Osteoblast (primary cell): ENCODE measurements around the gene PABPN1. TPM values are rescaled to one million over a fixed set of nuclear protein-coding genes. Genes with fewer than 3 reads are reported as not detected.
A peak's percentile ranks its signal among the peaks of the same experiment; 100 is the strongest.

ENCODE experiments used
- DNase-seq: peaks from one replicate; pipeline ENCODE4 v3.0.0; 2011; ENCODE audit warnings: low spot score, mixed read lengths; ENCODE audit not compliant: insufficient read length; ENCODE audit errors: missing footprints
- H2AFZ ChIP-seq: 2 replicates; pipeline ENCODE4 v1.6.0; 2011; ENCODE audit warnings: mild to moderate bottlenecking, low read length
- H3K27ac ChIP-seq: 2 replicates; pipeline ENCODE4 v1.5.1; 2011; ENCODE audit warnings: mild to moderate bottlenecking, low read depth, low read length, moderate library complexity
- H3K27me3 ChIP-seq: 2 replicates; pipeline ENCODE4 v1.6.0; 2012; ENCODE audit warnings: mild to moderate bottlenecking, control low read depth, inconsistent platforms, low read length, moderate library complexity; ENCODE audit not compliant: insufficient read depth
- H3K36me3 ChIP-seq: 2 replicates; pipeline ENCODE4 v1.5.1; 2011; ENCODE audit warnings: mild to moderate bottlenecking, low read length, control low read depth, moderate library complexity; ENCODE audit not compliant: insufficient read depth
- H3K4me1 ChIP-seq: 2 replicates; pipeline ENCODE4 v1.5.1; 2011; ENCODE audit warnings: mild to moderate bottlenecking, low read length, control low read depth, moderate library complexity; ENCODE audit not compliant: insufficient read depth
- H3K4me2 ChIP-seq: 2 replicates; pipeline ENCODE4 v1.6.0; 2011; ENCODE audit warnings: mild to moderate bottlenecking, low read length; ENCODE audit not compliant: insufficient read depth
- H3K4me3 ChIP-seq: fragments of 200-600 bp; sonication (generic); 3 replicates; pipeline ENCODE4 v1.5.1; 2012; ENCODE audit warnings: mild to moderate bottlenecking, low read length, inconsistent platforms; ENCODE audit not compliant: insufficient read depth
- H3K79me2 ChIP-seq: 2 replicates; pipeline ENCODE4 v1.6.0; 2012; ENCODE audit warnings: mild to moderate bottlenecking, low read length, control low read depth, inconsistent platforms; ENCODE audit not compliant: insufficient read depth
- H3K9me3 ChIP-seq: 2 replicates; pipeline ENCODE4 v1.5.1; 2011; ENCODE audit warnings: low read depth, low read length, control low read depth
- H4K20me1 ChIP-seq: 2 replicates; pipeline ENCODE4 v1.6.0; 2012; ENCODE audit warnings: mild to moderate bottlenecking, low read length, control low read depth; ENCODE audit not compliant: insufficient read depth
- CTCF ChIP-seq: IDR thresholded peaks from 2 replicates; pipeline ENCODE4 v1.5.1; 2011; ENCODE audit warnings: mild to moderate bottlenecking, low read depth, low read length, moderate library complexity; ENCODE audit errors: extremely low read depth
- total RNA-seq: library from RNA; depleted of rRNA; stranded (reverse); fragments of >200 nt; gene quantifications from 2 replicates; pipeline ENCODE4 v1.2.3, GENCODE V29; 2012

The PABPN1 gene
- total RNA-seq, 1 donor: 42.3 TPM

DNA sequence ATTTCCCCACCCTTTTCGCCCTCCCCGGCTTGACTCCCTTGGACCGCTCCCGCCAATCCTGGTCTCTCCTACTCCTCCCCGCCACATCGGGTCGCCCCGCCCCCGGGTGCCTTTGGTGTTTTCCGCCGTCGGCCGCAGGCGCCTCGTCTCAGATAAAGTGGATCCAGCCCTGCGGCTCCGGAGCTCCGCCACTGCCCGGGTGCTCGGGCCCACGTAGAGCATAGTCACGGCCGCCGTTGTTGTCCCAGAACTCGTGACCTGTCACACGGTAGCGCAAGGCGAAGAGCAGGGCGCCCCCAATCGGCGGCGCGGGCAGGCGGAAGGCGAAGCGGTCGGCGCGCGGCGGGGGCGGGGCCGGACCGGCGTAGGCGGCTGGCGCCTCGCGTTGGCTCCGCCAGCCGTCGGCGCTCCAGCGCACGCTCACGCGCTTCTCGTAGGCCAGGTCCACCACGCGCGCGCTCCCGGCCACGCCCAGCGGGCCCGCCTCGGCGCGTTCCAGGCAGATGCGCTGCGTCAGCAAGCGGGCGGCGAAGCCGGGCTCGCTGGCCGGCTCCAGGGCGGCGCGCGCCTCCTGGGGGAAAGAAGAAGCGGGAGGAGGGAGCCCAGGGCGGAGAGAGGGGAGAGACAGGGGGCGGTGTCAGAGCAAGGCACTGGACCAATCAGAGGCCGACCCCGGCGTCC lies 19.8 kb upstream of the PABPN1 start:
- Histone ChIP-seq H2AFZ (peak overlapping the region; percentile 96), H3K4me1 (peaks cover 45% of the 10 kb centered on the region), H3K27ac (peak overlapping the region; percentile 83), H3K79me2 (peaks cover 5% of the 10 kb centered on the region), H3K4me2 (peak overlapping the region; percentile 92), H3K9me3 (no peaks in the 10 kb centered on the region), H4K20me1 (no peaks in the 10 kb centered on the region), H3K36me3 (no peaks in the 10 kb centered on the region), H3K27me3 (no peaks in the 10 kb centered on the region), H3K4me3 (peak overlapping the region; percentile 80)
- DNase-seq: peak; percentile 100
- TF ChIP-seq CTCF: peak; percentile 59

GRCh38 chr14:23301969-23302289 lies 19.3 kb upstream of the PABPN1 start:
- H3K27me3 ChIP-seq: no peaks in the 10 kb centered on the region
- peak overlapping the region; percentile 80 for H3K4me3 ChIP-seq
- H3K36me3 ChIP-seq: no peaks in the 10 kb centered on the region
- peaks cover 8% of the 10 kb centered on the region for H3K79me2 ChIP-seq
- H2AFZ ChIP-seq: peak overlapping the region; percentile 96
- H3K4me1 ChIP-seq: peaks cover 45% of the 10 kb centered on the region
- DNase-seq: no peak
- H4K20me1 ChIP-seq: no peaks in the 10 kb centered on the region
- H3K4me2 ChIP-seq: peak overlapping the region; percentile 92
- H3K27ac ChIP-seq: peak overlapping the region; percentile 60
- H3K9me3 ChIP-seq: no peaks in the 10 kb centered on the region
- TF ChIP-seq CTCF: no peak

DNA sequence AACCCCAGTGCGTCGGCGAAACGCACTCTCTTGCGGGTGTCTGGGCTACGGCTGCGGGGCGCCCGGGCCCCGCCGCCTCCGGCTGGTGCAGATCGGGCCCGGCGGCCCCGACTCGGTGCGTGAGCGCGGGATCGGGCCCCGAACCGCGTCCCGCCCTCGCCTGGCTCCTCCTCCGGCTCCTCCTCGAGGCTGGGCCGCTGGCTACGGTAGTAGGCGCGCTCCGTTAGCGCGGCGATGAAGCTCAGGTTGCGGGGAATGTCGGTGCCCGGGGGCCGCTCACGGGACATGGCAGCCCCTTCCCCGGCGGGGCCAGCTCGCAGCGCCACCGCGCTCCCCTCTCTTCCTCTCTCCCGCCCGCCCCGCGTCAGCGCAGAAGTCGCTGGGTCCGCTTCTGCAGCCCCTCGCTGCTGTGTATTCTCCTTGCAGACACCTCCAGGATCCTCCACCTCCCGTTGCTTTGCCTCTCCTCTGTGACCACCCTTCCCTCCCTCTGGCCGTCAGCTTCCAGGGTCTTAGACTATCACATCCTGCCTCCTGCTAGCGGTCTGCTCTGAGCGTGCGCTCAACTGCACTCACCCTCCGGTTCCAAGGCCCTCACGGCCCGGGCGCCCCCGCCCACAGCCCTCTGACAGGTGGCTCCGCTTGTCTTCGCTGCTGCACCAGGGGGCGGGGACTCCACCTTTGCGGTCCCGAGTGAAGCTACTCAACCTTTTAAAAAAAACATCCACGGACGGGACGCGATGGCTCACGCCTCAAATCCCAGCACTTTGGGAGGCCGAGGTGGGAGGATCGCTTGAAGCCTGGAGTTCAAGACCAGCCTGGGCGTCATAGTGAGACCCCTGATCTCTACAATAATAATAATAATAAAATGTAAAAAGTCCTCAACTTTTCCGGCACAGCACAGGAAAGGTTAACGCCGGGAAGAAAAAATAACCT lies 18.7 kb upstream of the PABPN1 start, which contains the start of gene PPP1R3E:
PPP1R3E (minus strand) TSS at position 570 of the 936 bp plus-strand sequence; CDS start at position 287, 283 bp downstream.
- Histone ChIP-seq H3K4me1 (peaks cover 50% of the 10 kb centered on the region), H3K27ac (peak within 1 kb of the TSS; percentile 60), H3K27me3 (no peaks in the 10 kb centered on the region), H3K9me3 (no peaks in the 10 kb centered on the region), H3K36me3 (no peaks in the 10 kb centered on the region), H3K4me3 (peak within 1 kb of the TSS; percentile 80), H4K20me1 (peaks cover 1% of the 10 kb centered on the region), H3K4me2 (peak within 1 kb of the TSS; percentile 92), H3K79me2 (peaks cover 15% of the 10 kb centered on the region), H2AFZ (peak within 1 kb of the TSS; percentile 96)
- peak; percentile 90 for DNase-seq
- TF ChIP-seq CTCF: no peak
